Urinary bladder (tissue), 4 donors: ENCODE results near the gene HRH1. TPM values are rescaled to one million over a fixed set of nuclear protein-coding genes. Genes with fewer than 3 reads are reported as not detected.
"Not testable (repeated sequence)": the region's sequence is repeated elsewhere in the genome, so short reads cannot be mapped to it uniquely, and the experiment has no call there.

Source experiments
- DNase-seq: peaks from one replicate; pipeline ENCODE4 v3.0.0-alpha.2; 2015; ENCODE audit errors: extremely low spot score
- H3K27ac ChIP-seq: one replicate; pipeline ENCODE4 v1.5.1; 2013; ENCODE audit warnings: low read depth, mild to moderate bottlenecking, moderate library complexity
- H3K36me3 ChIP-seq: one replicate; pipeline ENCODE4 v1.6.1; 2013; ENCODE audit warnings: mild to moderate bottlenecking, moderate library complexity; ENCODE audit not compliant: insufficient read depth
- H3K4me1 ChIP-seq: one replicate; pipeline ENCODE4 v1.6.1; 2013; ENCODE audit warnings: mild to moderate bottlenecking, moderate library complexity; ENCODE audit not compliant: insufficient read depth
- H3K4me3 ChIP-seq: one replicate; pipeline ENCODE4 v1.5.1; 2013; ENCODE audit warnings: low read depth, low read length
- WGBS: extraction: QIAGEN DNeasy Blood & Tissue Kit; methylation state at CpG from one replicate; pipeline ENCODE4 v1.1.7; 2013; 5-methylcytosine and 5-hydroxymethylcytosine counted together
- polyA plus RNA-seq: library from polyadenylated mRNA; stranded (reverse); fragments of 200-250 nt; gene quantifications from one replicate; pipeline ENCODE4 v1.2.3, GENCODE V29; 2013
- total RNA-seq: library from RNA; depleted of rRNA; stranded (reverse); fragments of >200 nt; gene quantifications from one replicate; pipeline ENCODE4 v1.2.3, GENCODE V29; 2014
- donor health status: healthy with polysubstance abuse.
- donor health status: healthy.

HRH1 gene
- total and polyA plus RNA-seq, 2 donors: 6.3 to 19.0 TPM

DNA sequence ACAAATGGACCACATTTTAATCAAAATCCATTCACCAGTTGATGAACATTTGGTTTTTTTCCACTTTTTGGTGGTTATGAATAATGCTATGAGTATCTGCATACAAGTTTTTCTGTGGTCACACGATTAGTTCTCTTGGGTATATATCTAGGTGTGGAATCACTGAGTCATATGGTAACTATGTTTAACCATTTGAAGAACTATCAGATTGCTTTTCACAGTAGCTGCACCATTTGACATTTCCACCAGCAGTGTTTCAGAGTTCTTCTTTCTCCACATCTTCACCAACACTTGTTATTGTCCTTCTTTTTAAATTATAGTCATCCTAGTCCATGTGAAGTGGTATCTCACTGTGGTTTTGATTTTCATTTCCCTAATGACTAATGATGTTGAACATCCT lies 84.6 kb downstream of the HRH1 start:
- H3K27ac ChIP-seq: no peak overlapping the region
- no peaks in the 10 kb centered on the region for H3K4me1 ChIP-seq
- H3K36me3 ChIP-seq: no peaks in the 10 kb centered on the region
- no peak for DNase-seq
- 56% methylated on average over 1 of the region's 1 CpG for WGBS
- no peak overlapping the region for H3K4me3 ChIP-seq

- no peak overlapping the region for H3K4me3 ChIP-seq
- no peaks in the 10 kb centered on the region for H3K36me3 ChIP-seq
- H3K27ac ChIP-seq: no peak overlapping the region
- 80% methylated on average over 1 of the region's 1 CpG for WGBS
- H3K4me1 ChIP-seq: no peaks in the 10 kb centered on the region
- no peak for DNase-seq
These were observed 85.5 kb downstream of the HRH1 start for GRCh38 chr3:11239796-11240195.

- no peak for DNase-seq
- Histone ChIP-seq H3K4me3 (no peak overlapping the region), H3K36me3 (no peaks in the 10 kb centered on the region), H3K4me1 (no peaks in the 10 kb centered on the region), H3K27ac (no peak overlapping the region)
- WGBS: 100% methylated on average over 1 of the region's 1 CpG
These were observed 86.2 kb downstream of the HRH1 start for GRCh38 chr3:11240496-11240895.

DNA sequence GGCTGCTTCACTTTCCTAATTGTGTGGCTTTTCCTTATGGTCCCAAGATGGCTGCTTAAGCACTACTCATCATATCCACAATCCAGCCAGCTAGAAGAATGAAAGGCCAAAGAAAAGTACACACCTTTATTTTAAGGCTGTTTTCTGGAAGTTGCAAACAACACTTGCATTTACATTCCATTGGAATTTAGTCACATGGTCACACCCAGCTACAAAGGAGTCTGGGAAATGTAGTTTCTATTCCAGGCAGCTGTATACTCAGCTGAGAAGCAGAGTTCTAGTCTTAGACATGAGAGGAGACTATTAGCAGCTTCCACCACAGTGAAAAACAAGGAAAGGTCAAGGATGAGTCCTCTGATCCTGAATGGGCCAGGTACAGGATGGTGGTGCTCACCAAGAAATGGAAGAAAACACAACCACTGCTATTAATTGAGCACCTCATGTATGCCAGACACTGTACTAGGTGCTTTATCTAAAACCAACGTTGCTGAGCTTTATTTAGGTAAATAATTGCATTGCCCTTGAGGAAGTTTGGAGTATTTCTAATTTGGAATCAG lies 89.9 kb downstream of the HRH1 start:
- no peak overlapping the region for H3K27ac ChIP-seq
- H3K4me1 ChIP-seq: no peaks in the 10 kb centered on the region
- WGBS: 70% methylated on average over 1 of the region's 1 CpG
- no peaks in the 10 kb centered on the region for H3K36me3 ChIP-seq
- no peak for DNase-seq
- no peak overlapping the region for H3K4me3 ChIP-seq

GRCh38 chr3:11245276-11245675 lies 91.0 kb downstream of the HRH1 start:
- Histone ChIP-seq H3K27ac (no peak overlapping the region), H3K4me3 (no peak overlapping the region), H3K4me1 (no peaks in the 10 kb centered on the region), H3K36me3 (no peaks in the 10 kb centered on the region)
- WGBS: 89% methylated on average over 8 of the region's 8 CpGs
- no peak for DNase-seq

GRCh38 chr3:11245827-11246662 lies 91.8 kb downstream of the HRH1 start:
- H3K4me1 ChIP-seq: no peaks in the 10 kb centered on the region
- WGBS: 92% methylated on average over 6 of the region's 6 CpGs

DNA sequence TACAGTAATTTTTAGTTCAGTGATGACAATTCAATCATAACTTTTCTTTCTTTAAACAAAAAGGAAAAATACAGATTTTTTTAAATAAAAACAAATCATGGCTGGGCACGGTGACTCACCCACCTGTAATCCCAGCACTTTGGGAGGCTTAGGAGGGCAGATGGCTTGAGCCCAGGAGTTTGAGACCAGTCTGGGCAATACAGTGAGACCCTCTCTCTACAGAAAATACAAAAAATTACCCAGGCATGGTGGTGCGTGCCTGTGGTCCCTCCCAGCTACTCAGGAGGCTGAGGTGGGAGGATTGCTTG lies 92.3 kb downstream of the HRH1 start:
- DNase-seq: no peak
- 96% methylated on average over 2 of the region's 2 CpGs for WGBS
- Histone ChIP-seq H3K4me1 (no peaks in the 10 kb centered on the region), H3K36me3 (no peaks in the 10 kb centered on the region), H3K4me3 (no peak overlapping the region), H3K27ac (no peak overlapping the region)

More at GRCh38 chr3:11245827-11246662, 91.8 kb downstream of the HRH1 start:
- no peak for DNase-seq
- no peak overlapping the region for H3K4me3 ChIP-seq
- no peaks in the 10 kb centered on the region for H3K36me3 ChIP-seq
- H3K27ac ChIP-seq: no peak overlapping the region

DNA sequence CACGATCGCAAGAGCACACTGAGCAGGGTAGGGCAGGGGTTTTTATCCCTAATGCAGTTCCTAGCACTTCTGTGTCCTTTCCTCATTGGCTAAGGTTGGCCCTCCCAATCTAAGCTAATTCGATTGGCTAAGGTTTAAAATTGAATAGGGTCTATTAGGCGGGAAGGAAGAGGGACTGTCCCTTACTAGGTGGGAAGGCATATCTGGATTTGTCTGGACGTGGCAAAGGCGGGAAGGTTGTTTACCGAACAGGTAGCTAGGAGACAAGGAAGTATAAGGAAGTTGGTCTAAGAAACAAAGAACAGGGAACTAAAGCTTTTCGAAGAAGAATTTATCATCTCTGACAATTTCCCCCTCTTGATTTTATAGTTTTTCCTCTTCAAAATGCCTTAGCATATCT lies 93.1 kb downstream of the HRH1 start:
- no peak overlapping the region for H3K27ac ChIP-seq
- no peak for DNase-seq
- no peaks in the 10 kb centered on the region for H3K4me1 ChIP-seq
- H3K4me3 ChIP-seq: no peak overlapping the region
- no peaks in the 10 kb centered on the region for H3K36me3 ChIP-seq
- WGBS: 83% methylated on average over 8 of the region's 8 CpGs

DNA sequence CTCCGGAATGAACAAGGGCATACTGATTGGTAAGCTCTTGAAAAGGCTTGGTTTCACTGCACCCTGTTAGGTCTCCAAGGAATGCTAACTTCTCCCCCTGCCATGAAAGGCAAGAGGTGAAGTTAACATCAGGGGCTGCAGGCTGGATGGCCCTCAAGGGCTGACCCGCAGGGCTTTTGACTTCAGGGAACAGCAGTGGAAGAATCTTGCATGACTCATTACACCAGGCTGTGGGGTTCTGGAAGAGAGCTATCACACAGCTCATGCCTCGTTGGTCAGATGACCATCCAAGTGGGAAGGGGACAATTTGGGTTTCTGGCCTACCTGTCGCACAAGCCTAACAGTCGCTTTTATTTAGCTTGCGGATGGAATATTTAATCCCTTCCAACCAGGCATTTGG lies 94.3 kb downstream of the HRH1 start:
- Histone ChIP-seq H3K27ac (no peak overlapping the region), H3K4me3 (no peak overlapping the region), H3K36me3 (no peaks in the 10 kb centered on the region), H3K4me1 (no peaks in the 10 kb centered on the region)
- WGBS: 92% methylated on average over 6 of the region's 6 CpGs
- DNase-seq: no peak

GRCh38 chr3:11250902-11251806 lies 96.9 kb downstream of the HRH1 start:
- 70% methylated on average over 10 of the region's 10 CpGs for WGBS
- Histone ChIP-seq H3K36me3 (no peaks in the 10 kb centered on the region), H3K4me3 (no peak overlapping the region), H3K4me1 (no peaks in the 10 kb centered on the region), H3K27ac (no peak overlapping the region)
- DNase-seq: no peak

DNA sequence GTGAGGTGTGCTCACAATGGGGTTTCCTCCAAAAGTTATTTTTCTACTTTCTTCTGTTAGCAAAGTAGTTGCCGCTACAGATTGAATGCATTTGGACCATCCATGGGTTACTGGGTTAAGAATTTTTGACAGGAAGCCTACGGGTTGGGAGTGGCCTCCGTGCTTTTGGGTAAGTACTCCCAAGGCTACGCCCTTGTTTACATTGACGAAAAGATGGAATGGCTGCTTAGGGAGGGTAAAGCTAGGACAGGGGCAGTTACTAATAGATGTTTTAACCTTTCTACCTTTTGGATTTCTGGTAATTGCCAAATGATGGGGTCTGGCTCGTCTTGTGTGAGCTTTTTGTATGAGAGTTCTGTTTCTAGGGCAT lies 97.5 kb downstream of the HRH1 start:
- WGBS: 69% methylated on average over 6 of the region's 6 CpGs
- no peaks in the 10 kb centered on the region for H3K4me1 ChIP-seq
- H3K36me3 ChIP-seq: no peaks in the 10 kb centered on the region
- no peak overlapping the region for H3K27ac ChIP-seq
- no peak for DNase-seq
- H3K4me3 ChIP-seq: no peak overlapping the region

DNA sequence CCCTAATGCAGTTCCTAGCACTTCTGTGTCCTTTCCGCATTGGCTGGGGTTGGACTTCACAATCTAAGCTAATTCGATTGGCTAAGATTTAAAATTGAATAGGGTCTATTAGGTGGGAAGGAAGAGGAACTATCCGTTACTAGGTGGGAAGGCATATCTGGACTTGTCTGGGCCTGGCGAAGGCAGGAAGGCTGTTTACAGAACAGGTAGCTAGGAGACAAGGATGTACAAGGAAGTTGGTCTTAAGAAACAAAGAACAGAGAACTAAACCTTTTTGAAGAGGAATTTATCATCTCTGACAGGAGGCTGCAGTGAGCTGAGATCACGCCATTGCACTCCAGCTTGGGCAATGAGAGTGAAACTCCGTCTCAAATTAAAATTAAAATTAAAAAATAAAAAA lies 100.6 kb downstream of the HRH1 start:
- 89% methylated on average over 6 of the region's 6 CpGs for WGBS
- H3K4me3 ChIP-seq: no peak overlapping the region

DNA sequence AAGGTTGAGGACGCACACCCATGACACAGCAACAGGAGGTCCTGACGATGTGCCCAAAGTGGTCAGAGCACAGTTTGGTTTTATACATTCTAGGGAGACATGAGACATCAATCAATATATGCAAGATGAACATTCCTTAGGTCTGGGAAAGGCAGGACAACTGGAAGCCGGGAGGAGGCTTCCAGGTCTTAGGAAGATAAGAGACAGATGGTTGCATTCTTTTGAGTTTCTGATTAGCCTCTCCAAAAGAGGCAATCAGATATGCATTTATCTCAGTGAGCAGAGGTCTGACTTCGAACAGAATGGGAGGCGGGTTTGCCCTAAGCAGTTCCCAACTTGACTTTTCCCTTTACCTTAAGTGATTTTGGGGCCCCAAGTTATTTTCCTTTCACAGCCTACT lies 101.2 kb downstream of the HRH1 start:
- H3K36me3 ChIP-seq, H3K4me3 ChIP-seq, H3K4me1 ChIP-seq, DNase-seq, H3K27ac ChIP-seq: not testable (repeated sequence)
- 80% methylated on average over 5 of the region's 5 CpGs for WGBS

More for the DNA sequence above, 100.6 kb downstream of the HRH1 start:
- H3K27ac ChIP-seq: no peak overlapping the region
- DNase-seq: no peak
- H3K4me1 ChIP-seq: no peaks in the 10 kb centered on the region
- no peaks in the 10 kb centered on the region for H3K36me3 ChIP-seq

DNA sequence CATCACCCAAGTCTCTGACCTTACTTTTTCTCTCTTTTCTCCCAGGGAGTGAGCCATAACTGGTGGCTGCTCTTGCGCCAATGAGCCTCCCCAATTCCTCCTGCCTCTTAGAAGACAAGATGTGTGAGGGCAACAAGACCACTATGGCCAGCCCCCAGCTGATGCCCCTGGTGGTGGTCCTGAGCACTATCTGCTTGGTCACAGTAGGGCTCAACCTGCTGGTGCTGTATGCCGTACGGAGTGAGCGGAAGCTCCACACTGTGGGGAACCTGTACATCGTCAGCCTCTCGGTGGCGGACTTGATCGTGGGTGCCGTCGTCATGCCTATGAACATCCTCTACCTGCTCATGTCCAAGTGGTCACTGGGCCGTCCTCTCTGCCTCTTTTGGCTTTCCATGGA lies 104.7 kb downstream of the HRH1 start:
- H3K27ac ChIP-seq: no peak overlapping the region
- H3K36me3 ChIP-seq: no peaks in the 10 kb centered on the region
- 94% methylated on average over 11 of the region's 11 CpGs for WGBS
- H3K4me1 ChIP-seq: no peaks in the 10 kb centered on the region
- no peak for DNase-seq
- no peak overlapping the region for H3K4me3 ChIP-seq
